Fibroblast of peridontal ligament (primary cell): ENCODE data around the gene APLF.
"Not testable (repeated sequence)": the region's sequence is repeated elsewhere in the genome, so short reads cannot be mapped to it uniquely, and the experiment has no call there.

Source experiments
- DNase-seq: peaks from one replicate; pipeline ENCODE4 v3.0.0-alpha.2; 2010; ENCODE audit errors: extremely low read depth

APLF gene

GRCh38 chr2:68441179-68441993 lies 26.0 kb upstream of the APLF start:
- DNase-seq: peak; percentile 92

- no peak for DNase-seq
Measured at GRCh38 chr2:68441994-68442322, 25.4 kb upstream of the APLF start.

- not testable (repeated sequence) for DNase-seq
Measured at GRCh38 chr2:68446425-68446824, 21.0 kb upstream of the APLF start.

GRCh38 chr2:68447118-68447517 lies 20.3 kb upstream of the APLF start:
- no peak for DNase-seq

GRCh38 chr2:68448671-68449653 lies 18.4 kb upstream of the APLF start:
- no peak for DNase-seq

- DNase-seq: no peak
Measured at GRCh38 chr2:68452158-68452900, 15.1 kb upstream of the APLF start.

- DNase-seq: no peak
Measured at GRCh38 chr2:68453761-68454360, 13.5 kb upstream of the APLF start.

GRCh38 chr2:68454719-68455118 lies 12.7 kb upstream of the APLF start:
- DNase-seq: no peak

GRCh38 chr2:68456198-68456597 lies 11.2 kb upstream of the APLF start:
- no peak for DNase-seq

- peak; percentile 30 for DNase-seq
Measured at GRCh38 chr2:68458981-68459380, 8.4 kb upstream of the APLF start.

GRCh38 chr2:68463287-68463877 lies 4.0 kb upstream of the APLF start:
- DNase-seq: peak; percentile 79

- DNase-seq: no peak
Measured at GRCh38 chr2:68464651-68465050, 2.7 kb upstream of the APLF start.

GRCh38 chr2:68465081-68465916 lies 2.1 kb upstream of the APLF start:
- peak; percentile 31 for DNase-seq

- peak; percentile 73 for DNase-seq
Measured at GRCh38 chr2:68466361-68466777, 1.0 kb upstream of the APLF start.

GRCh38 chr2:68466778-68467076 lies 658 bp upstream of the APLF start:
- DNase-seq: no peak

- DNase-seq: no peak
Measured at GRCh38 chr2:68468801-68469200, 1.4 kb downstream of the APLF start.

GRCh38 chr2:68469935-68470334 lies 2.5 kb downstream of the APLF start:
- peak; percentile 16 for DNase-seq

- no peak for DNase-seq
Measured at GRCh38 chr2:68471385-68471784, 4.0 kb downstream of the APLF start.

GRCh38 chr2:68472796-68473414 lies 5.5 kb downstream of the APLF start:
- no peak for DNase-seq

GRCh38 chr2:68475110-68475509 lies 7.7 kb downstream of the APLF start:
- no peak for DNase-seq
